Stimulated activated naive CD8-positive, alpha-beta T cell treated with anti-CD3 and anti-CD28 coated beads, Interleukin-15, amount 100 ng/mL, for 72 hours (primary cell): ENCODE data around the gene CAMTA1.

Source experiments
- ATAC-seq: fragments of 150-1000 bp; cut with Tn5 transposase; 2 replicates; pipeline ENCODE4 v1.10.0; 2021; ENCODE audit warnings: mild to moderate bottlenecking, moderate library complexity
- DNase-seq, 2 donors: peaks; one replicate each; pipeline ENCODE4 v3.0.0; 2021 to 2022
- H3K27ac Mint-ChIP-seq, 2 donors: one replicate each; pipeline ENCODE4 v1.8.0; 2022; ENCODE audit warnings: mild to moderate bottlenecking in 2 of 2, mixed read lengths in 2 of 2, moderate library complexity in 2 of 2
- H3K27me3 Mint-ChIP-seq: one replicate; pipeline ENCODE4 v1.8.0; 2022; ENCODE audit warnings: mixed read lengths
- H3K4me1 Mint-ChIP-seq: one replicate; pipeline ENCODE4 v1.8.0; 2022; ENCODE audit warnings: mild to moderate bottlenecking, mixed read lengths
- H3K4me3 Mint-ChIP-seq, 2 donors: one replicate each; pipeline ENCODE4 v1.8.0; 2022; ENCODE audit warnings: mild to moderate bottlenecking in 2 of 2, mixed read lengths in 2 of 2, moderate library complexity in 1 of 2
- H3K9me3 Mint-ChIP-seq, 2 donors: one replicate each; pipeline ENCODE4 v1.8.0; 2022; ENCODE audit warnings: mixed read lengths in 2 of 2

CAMTA1 gene

DNA sequence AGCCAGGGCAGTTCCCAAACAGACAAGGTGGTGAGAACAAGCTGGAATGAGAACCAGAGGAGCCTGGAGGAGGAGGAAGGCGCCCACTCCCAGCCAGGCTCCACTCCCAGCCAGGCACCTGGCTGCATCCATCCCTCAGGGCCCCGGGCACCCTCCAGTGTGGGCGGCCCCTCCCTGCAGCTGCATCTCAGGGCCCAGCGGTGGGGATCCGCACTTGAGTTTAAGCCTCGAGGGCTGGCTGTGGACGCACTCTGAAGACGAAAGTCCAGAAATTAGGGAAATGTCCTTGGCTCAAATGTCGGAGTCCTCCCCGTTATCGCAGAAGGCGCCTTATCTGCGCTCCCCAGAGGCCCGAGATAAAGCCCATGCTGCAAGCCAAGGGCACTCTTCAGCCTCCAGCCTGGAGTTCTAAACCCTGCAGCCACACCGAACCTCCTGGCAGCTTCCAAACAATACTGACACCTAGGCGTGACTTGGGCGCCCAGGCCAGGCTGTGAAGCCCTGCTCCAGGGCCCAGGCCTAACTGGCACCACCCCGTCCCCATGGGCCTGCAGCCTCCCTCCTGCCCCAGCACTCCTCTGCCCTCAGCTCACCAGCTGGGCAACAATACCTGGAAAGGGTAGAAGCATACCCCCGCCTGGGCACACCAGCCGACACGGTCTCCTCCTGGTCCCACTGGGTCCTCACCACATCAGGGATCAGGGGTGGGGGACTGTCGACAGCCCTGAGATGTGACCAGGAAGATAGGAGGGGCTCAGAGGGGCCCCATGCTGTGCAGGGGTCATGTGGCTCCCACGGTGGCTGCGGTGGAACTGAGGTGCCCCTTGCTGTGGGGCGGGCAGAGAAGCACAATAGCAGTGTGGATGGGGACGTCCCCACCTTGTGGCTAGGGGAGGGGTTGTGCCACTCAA is 801.0 kb downstream of the CAMTA1 start:
- H3K4me3 Mint-ChIP-seq, result no peak overlapping the region
- no peak for ATAC-seq
- no peak for DNase-seq

DNA sequence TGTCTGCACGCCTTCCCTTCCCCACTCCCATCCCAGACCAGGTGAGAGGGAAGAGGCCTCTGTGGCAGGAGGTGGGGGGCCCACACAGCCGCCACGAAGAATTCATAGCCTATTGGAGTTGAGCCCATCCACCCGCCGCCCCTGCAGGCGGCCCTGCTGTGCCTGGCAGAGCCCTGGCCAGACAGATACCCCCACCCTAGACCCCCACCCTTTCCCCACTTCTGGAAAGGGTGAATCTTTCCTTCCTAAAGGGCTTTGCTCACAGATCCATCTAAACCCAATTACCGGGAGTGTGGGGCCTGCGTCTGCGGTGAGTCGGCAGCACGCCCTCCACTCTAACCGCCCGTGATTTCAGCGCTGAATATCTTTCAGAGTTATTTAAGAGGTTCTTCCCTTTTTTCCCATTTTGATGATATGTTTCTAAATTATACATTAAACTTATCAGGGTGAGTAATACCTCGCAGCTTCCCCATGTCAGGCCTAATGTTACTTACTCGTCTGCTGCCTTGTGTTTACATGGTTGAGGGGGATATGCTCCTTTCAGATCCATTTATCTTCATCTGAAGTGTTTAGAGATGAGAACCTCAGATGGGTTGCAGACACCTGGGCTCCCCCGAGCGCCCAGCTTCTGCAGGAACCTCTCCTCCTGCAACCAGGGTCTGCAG is 802.0 kb downstream of the CAMTA1 start:
- Mint-ChIP-seq H3K9me3 (no peaks in the 10 kb centered on the region), H3K27ac (peak overlapping the region in 1 of 2 donors; percentile 80), H3K4me1 (no peaks in the 10 kb centered on the region), H3K27me3 (no peaks in the 10 kb centered on the region), H3K4me3 (no peak overlapping the region)
- ATAC-seq (no peak), DNase-seq (no peak)

More for the DNA sequence above, 801.0 kb downstream of the CAMTA1 start:
- Mint-ChIP-seq H3K27ac (no peak overlapping the region), H3K4me1 (no peaks in the 10 kb centered on the region), H3K9me3 (no peaks in the 10 kb centered on the region), H3K27me3 (no peaks in the 10 kb centered on the region)

- Mint-ChIP-seq H3K4me1 (no peaks in the 10 kb centered on the region), H3K27ac (no peak overlapping the region), H3K4me3 (no peak overlapping the region), H3K9me3 (no peaks in the 10 kb centered on the region), H3K27me3 (no peaks in the 10 kb centered on the region)
- no peak for DNase-seq
- no peak for ATAC-seq
Measured at GRCh38 chr1:7587773-7588456, 802.7 kb downstream of the CAMTA1 start.

DNA sequence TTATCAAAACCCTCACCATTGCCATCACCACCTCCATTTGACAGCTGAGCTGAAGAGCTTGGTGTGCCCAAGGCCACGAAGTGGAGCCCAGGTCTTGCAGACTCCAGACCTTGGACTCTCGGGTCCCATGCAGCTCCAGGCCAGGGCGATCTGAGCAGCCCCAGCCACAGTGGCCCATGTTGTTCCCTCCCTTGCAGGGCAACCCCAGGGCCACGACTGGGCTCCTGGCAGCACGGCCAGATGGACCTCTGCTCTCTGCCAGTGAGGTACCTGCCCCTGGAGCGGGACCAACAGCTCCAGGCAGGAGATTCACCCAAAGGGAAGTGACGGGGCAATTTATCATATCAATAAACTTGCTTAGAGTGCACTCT is 803.2 kb downstream of the CAMTA1 start:
- no peak overlapping the region for H3K4me3 Mint-ChIP-seq
- H3K4me1 Mint-ChIP-seq, result no peaks in the 10 kb centered on the region
- no peaks in the 10 kb centered on the region for H3K27me3 Mint-ChIP-seq
- DNase-seq, result no peak
- H3K27ac Mint-ChIP-seq, result no peak overlapping the region
- H3K9me3 Mint-ChIP-seq, result no peaks in the 10 kb centered on the region
- no peak for ATAC-seq

DNA sequence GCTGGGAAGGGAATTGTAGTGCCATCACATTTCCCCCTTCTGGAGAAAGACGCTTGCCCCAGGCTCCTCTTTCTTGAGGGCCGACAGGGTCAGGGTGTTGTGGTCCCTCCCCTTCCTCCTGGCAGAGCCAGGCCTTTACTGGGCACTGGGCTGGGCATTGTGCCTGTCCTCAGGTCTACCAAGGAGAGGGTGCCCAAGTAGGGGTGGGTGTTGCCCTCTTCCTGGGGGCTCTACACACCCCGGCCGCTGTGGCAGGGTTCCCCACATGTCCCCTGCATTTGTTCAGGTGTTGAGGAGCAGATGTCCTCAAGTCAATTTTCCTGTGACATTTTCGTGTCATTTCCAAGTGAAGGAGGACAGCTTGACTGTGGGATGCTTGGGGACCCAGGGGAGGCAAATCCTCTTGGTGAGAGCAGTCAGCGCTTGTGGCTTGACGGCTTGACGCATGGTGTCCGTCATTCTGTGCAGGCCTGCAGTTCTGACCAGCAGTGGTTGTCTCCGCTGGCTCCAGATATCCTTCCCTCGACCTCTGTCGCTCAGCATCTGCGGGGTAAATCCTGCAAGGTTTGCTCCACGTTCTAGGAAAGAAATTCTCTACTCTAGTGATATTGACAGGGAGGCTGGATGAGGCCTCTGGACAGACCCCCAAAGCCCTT is 804.0 kb downstream of the CAMTA1 start:
- Mint-ChIP-seq H3K9me3 (no peaks in the 10 kb centered on the region), H3K4me3 (no peak overlapping the region), H3K27ac (peak overlapping the region in 1 of 2 donors; percentile 86), H3K4me1 (no peaks in the 10 kb centered on the region), H3K27me3 (no peaks in the 10 kb centered on the region)
- DNase-seq, result no peak
- ATAC-seq, result no peak

GRCh38 chr1:7589774-7590425 is 804.6 kb downstream of the CAMTA1 start:
- no peak for DNase-seq
- no peak for ATAC-seq
- H3K4me3 Mint-ChIP-seq, result no peak overlapping the region
- H3K4me1 Mint-ChIP-seq, result no peaks in the 10 kb centered on the region
- peak overlapping the region in 1 of 2 donors; percentile 58 for H3K27ac Mint-ChIP-seq
- H3K27me3 Mint-ChIP-seq, result no peaks in the 10 kb centered on the region
- H3K9me3 Mint-ChIP-seq, result no peaks in the 10 kb centered on the region

GRCh38 chr1:7590426-7590790 is 805.2 kb downstream of the CAMTA1 start:
- Mint-ChIP-seq H3K9me3 (no peaks in the 10 kb centered on the region), H3K27ac (no peak overlapping the region), H3K4me1 (no peaks in the 10 kb centered on the region), H3K27me3 (no peaks in the 10 kb centered on the region), H3K4me3 (no peak overlapping the region)
- DNase-seq (no peak), ATAC-seq (no peak)

DNA sequence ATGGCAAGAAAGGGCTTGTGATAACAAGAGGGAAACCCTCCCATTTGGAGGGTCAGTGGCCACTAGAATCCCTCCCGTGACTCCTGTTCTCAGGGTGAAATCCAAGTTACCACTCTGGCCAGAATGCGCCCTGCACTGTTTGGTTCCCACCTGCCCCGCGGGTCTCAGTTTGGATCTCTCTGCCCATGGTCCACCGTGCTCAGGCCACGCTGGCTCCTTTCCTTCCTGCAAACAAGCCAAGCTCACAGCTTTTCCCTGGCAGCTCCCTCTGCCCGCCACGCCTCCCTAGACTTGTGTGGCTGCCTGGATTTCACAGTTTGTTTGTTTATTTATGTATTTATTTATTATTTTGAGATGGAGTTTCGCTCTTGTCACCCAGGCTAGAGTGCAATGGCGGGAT is 806.3 kb downstream of the CAMTA1 start:
- Mint-ChIP-seq H3K9me3 (no peaks in the 10 kb centered on the region), H3K27me3 (no peaks in the 10 kb centered on the region), H3K27ac (no peak overlapping the region), H3K4me1 (no peaks in the 10 kb centered on the region), H3K4me3 (no peak overlapping the region)
- ATAC-seq (no peak), DNase-seq (no peak)

DNA sequence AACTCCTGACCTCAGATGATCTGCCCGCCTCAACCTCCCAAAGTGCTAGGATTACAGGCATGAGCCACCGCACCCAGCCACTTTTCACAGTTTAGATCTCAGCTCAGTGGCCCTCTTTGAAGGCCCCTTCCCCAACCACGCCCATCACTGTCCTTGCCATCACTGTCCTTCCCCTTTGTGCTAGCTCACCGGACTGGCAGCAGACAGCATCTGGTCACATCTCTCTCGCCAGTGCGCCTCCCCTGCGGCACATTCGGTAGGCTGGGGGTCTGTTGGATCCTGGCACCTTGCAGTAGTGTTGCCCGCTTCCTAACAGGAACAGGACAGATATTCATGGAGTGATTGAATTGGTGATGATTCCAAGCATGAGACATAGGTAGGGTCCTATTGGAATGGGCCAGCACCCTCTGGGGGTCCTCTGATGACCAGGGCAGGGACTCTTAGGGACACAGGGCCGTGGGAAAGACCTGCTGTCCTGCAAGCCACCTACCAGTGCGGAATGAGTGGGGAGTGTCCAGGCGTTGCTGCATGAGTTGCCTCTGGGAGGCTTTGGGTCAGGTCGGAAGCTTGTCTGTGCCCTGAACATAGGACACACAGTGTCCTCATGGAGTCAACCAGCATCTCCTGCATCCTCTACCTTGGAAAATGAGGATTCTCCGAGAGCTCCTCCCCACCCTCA is 807.0 kb downstream of the CAMTA1 start:
- H3K4me1 Mint-ChIP-seq, result no peaks in the 10 kb centered on the region
- no peak overlapping the region for H3K27ac Mint-ChIP-seq
- ATAC-seq (no peak), DNase-seq (no peak)
- H3K4me3 Mint-ChIP-seq, result no peak overlapping the region
- H3K27me3 Mint-ChIP-seq, result no peaks in the 10 kb centered on the region
- H3K9me3 Mint-ChIP-seq, result no peaks in the 10 kb centered on the region

- Mint-ChIP-seq H3K27ac (no peak overlapping the region), H3K4me1 (no peaks in the 10 kb centered on the region), H3K4me3 (no peak overlapping the region), H3K9me3 (peaks cover 0 to 2% of the 10 kb centered on the region in 2 donors), H3K27me3 (no peaks in the 10 kb centered on the region)
- DNase-seq, result no peak
- ATAC-seq, result no peak
Measured at GRCh38 chr1:7594002-7594713, 808.9 kb downstream of the CAMTA1 start.

- DNase-seq, result no peak
- Mint-ChIP-seq H3K27me3 (no peaks in the 10 kb centered on the region), H3K4me1 (no peaks in the 10 kb centered on the region), H3K27ac (no peak overlapping the region), H3K4me3 (no peak overlapping the region), H3K9me3 (peaks cover 0 to 8% of the 10 kb centered on the region in 2 donors)
- no peak for ATAC-seq
Measured at GRCh38 chr1:7594714-7595295, 809.6 kb downstream of the CAMTA1 start.

GRCh38 chr1:7595336-7595735 is 810.1 kb downstream of the CAMTA1 start:
- H3K4me1 Mint-ChIP-seq, result no peaks in the 10 kb centered on the region
- H3K9me3 Mint-ChIP-seq, result peaks cover 0 to 12% of the 10 kb centered on the region in 2 donors
- no peak for DNase-seq
- no peaks in the 10 kb centered on the region for H3K27me3 Mint-ChIP-seq
- ATAC-seq, result no peak
- no peak overlapping the region for H3K4me3 Mint-ChIP-seq
- H3K27ac Mint-ChIP-seq, result no peak overlapping the region

DNA sequence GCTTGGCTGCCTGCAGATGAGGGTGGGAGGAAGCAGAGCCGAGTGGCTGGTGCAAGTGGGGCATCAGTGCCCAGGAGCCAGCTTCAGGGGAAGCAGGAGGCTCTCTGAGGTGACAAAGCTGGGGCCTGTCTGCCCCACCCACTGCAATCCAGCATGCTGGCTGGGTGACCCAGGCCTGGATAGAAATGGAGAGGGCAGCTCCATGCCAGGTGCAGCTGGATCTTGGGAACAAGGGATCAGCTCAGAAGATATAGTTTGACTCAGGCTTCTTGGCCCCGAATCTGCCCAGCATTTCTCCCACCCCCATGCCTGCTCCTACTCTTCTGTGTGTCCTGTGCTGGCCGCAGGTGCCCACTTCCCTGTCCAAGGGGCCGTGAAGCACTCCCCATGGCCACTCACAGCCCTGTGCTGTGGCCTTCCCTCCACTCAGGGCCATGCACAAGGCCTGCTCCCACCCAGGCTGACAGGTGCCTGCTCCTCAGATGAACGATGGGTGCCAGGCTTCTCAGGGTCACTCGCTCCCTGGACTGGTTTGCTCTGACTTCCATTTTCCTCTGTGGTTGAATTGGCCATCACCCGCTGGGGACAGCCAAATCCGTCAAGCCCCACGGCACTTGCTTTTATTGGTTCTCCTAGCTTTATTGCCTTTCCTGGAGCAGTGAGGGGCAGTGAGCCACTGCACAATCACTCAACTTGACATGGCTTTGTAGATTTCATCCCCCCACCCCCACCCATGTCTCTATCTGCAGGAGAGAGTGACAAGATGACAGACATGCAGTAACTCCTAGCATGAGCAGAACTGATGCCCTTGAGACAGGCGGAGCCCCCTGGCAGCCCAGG is 811.1 kb downstream of the CAMTA1 start:
- Mint-ChIP-seq H3K27ac (no peak overlapping the region), H3K27me3 (no peaks in the 10 kb centered on the region), H3K9me3 (peaks cover 0 to 12% of the 10 kb centered on the region in 2 donors), H3K4me1 (no peaks in the 10 kb centered on the region), H3K4me3 (no peak overlapping the region)
- ATAC-seq (no peak), DNase-seq (no peak)
